H9 (cell line): ENCODE data around the gene SETD4. TPM values are rescaled to one million over a fixed set of nuclear protein-coding genes. Genes with fewer than 3 reads are reported as not detected.

Experiments used
- DNase-seq: peaks from one replicate; pipeline ENCODE4 v3.0.0-alpha.2; 2017
- H2AFZ ChIP-seq: one replicate; pipeline ENCODE4 v1.6.1; 2013; ENCODE audit warnings: mild to moderate bottlenecking, low read length, control low read depth, moderate library complexity
- H2AK5ac ChIP-seq: 2 replicates; pipeline ENCODE4 v1.6.1; 2013; ENCODE audit warnings: low read length, control low read depth, mixed read lengths; ENCODE audit not compliant: insufficient read length
- H2BK120ac ChIP-seq: one replicate; pipeline ENCODE4 v1.6.1; 2013; ENCODE audit warnings: low read depth, mild to moderate bottlenecking, low read length, control low read depth, inconsistent platforms; ENCODE audit not compliant: poor library complexity, severe bottlenecking
- H2BK12ac ChIP-seq: 2 replicates; pipeline ENCODE4 v1.6.1; 2013; ENCODE audit warnings: low read length, control low read depth, mixed read lengths, low read depth; ENCODE audit not compliant: insufficient read length
- H2BK15ac ChIP-seq: 2 replicates; pipeline ENCODE4 v1.6.1; 2013; ENCODE audit warnings: low read depth, low read length, control low read depth
- H2BK20ac ChIP-seq: one replicate; pipeline ENCODE4 v1.6.1; 2013; ENCODE audit warnings: low read depth, mild to moderate bottlenecking, low read length, control low read depth, inconsistent platforms; ENCODE audit not compliant: poor library complexity, severe bottlenecking
- H2BK5ac ChIP-seq: 2 replicates; pipeline ENCODE4 v1.6.1; 2013; ENCODE audit warnings: low read length, control low read depth, mixed read lengths; ENCODE audit not compliant: insufficient read length
- H3K14ac ChIP-seq: 2 replicates; pipeline ENCODE4 v1.6.1; 2013; ENCODE audit warnings: low read length, control low read depth; ENCODE audit not compliant: insufficient read depth
- H3K18ac ChIP-seq: 2 replicates; pipeline ENCODE4 v1.6.1; 2013; ENCODE audit warnings: low read depth, mild to moderate bottlenecking, mixed read lengths, low read length, control low read depth; ENCODE audit not compliant: insufficient read length
- H3K23ac ChIP-seq: 2 replicates; pipeline ENCODE4 v1.6.1; 2013; ENCODE audit warnings: low read length, control low read depth, mixed read lengths, low read depth; ENCODE audit not compliant: insufficient read length
- H3K23me2 ChIP-seq: 2 replicates; pipeline ENCODE4 v1.6.1; 2013; ENCODE audit warnings: low read depth, mild to moderate bottlenecking, mixed read lengths, low read length, control low read depth; ENCODE audit not compliant: insufficient read length, poor library complexity, severe bottlenecking
- H3K27ac ChIP-seq: 2 replicates; pipeline ENCODE4 v1.5.1; 2013; ENCODE audit warnings: low read length, control low read depth, mixed read lengths, low read depth; ENCODE audit not compliant: insufficient read length
- H3K27me3 ChIP-seq: 2 replicates; pipeline ENCODE4 v1.6.1; 2013; ENCODE audit warnings: low read length, control low read depth, inconsistent platforms; ENCODE audit not compliant: insufficient read depth
- H3K4ac ChIP-seq: 2 replicates; pipeline ENCODE4 v1.6.1; 2013; ENCODE audit warnings: low read depth, mild to moderate bottlenecking, control low read depth, inconsistent platforms, low read length, moderate library complexity
- H3K4me1 ChIP-seq: 2 replicates; pipeline ENCODE4 v1.6.1; 2013; ENCODE audit warnings: low read length, control low read depth, inconsistent platforms; ENCODE audit not compliant: insufficient read depth
- H3K4me2 ChIP-seq: 2 replicates; pipeline ENCODE4 v1.6.1; 2013; ENCODE audit warnings: low read length, control low read depth, mixed read lengths; ENCODE audit not compliant: insufficient read length, insufficient read depth
- H3K56ac ChIP-seq: 2 replicates; pipeline ENCODE4 v1.6.1; 2013; ENCODE audit warnings: low read depth, mild to moderate bottlenecking, mixed read lengths, low read length, control low read depth; ENCODE audit not compliant: insufficient read length
- H3K79me1 ChIP-seq: 2 replicates; pipeline ENCODE4 v1.6.1; 2013; ENCODE audit warnings: low read depth, mild to moderate bottlenecking, moderate library complexity, low read length, control low read depth, inconsistent platforms; ENCODE audit not compliant: insufficient read depth, poor library complexity, severe bottlenecking
- H3K79me2 ChIP-seq: 2 replicates; pipeline ENCODE4 v1.6.1; 2013; ENCODE audit warnings: low read length, control low read depth, inconsistent platforms; ENCODE audit not compliant: insufficient read depth
- H3K9ac ChIP-seq: 2 replicates; pipeline ENCODE4 v1.6.1; 2013; ENCODE audit warnings: low read length, control low read depth, mixed read lengths; ENCODE audit not compliant: insufficient read length; ENCODE audit errors: extremely low read depth
- H3K9me3 ChIP-seq: one replicate; pipeline ENCODE4 v1.6.1; 2013; ENCODE audit warnings: low read depth, low read length, inconsistent platforms; ENCODE audit not compliant: control insufficient read depth
- H3T11ph ChIP-seq: one replicate; pipeline ENCODE4 v1.6.1; 2013; ENCODE audit warnings: mild to moderate bottlenecking, low read length, control low read depth, inconsistent platforms
- H4K20me1 ChIP-seq: one replicate; pipeline ENCODE4 v1.6.1; 2013; ENCODE audit not compliant: control insufficient read depth, insufficient read length, insufficient read depth
- H4K5ac ChIP-seq: 2 replicates; pipeline ENCODE4 v1.6.1; 2013; ENCODE audit warnings: low read depth, mild to moderate bottlenecking, mixed read lengths, low read length, control low read depth; ENCODE audit not compliant: insufficient read length
- H4K8ac ChIP-seq: replicated peaks from 2 replicates; pipeline ENCODE4 v1.6.1; 2013; ENCODE audit warnings: low read length, control low read depth, mixed read lengths, low read depth; ENCODE audit not compliant: insufficient read length
- H4K91ac ChIP-seq: 2 replicates; pipeline ENCODE4 v1.6.1; 2013; ENCODE audit warnings: low read depth, mild to moderate bottlenecking, moderate library complexity, mixed read lengths, low read length, control low read depth; ENCODE audit not compliant: insufficient read length
- H3K27ac Mint-ChIP-seq, 3 experiments: 2 replicates in 2 of 3; 3 replicates in 1 of 3; pipeline ENCODE4 v1.8.0; 2020 to 2021; ENCODE audit warnings: mixed read lengths in 3 of 3, mild to moderate bottlenecking in 1 of 3, moderate library complexity in 1 of 3
- H3K27me3 Mint-ChIP-seq: 2 replicates; pipeline ENCODE4 v1.8.0; 2021; ENCODE audit warnings: low read depth, mild to moderate bottlenecking, moderate library complexity, mixed read lengths
- H3K36me3 Mint-ChIP-seq, 3 experiments: 2 replicates in 2 of 3; 3 replicates in 1 of 3; pipeline ENCODE4 v1.8.0; 2020 to 2021; ENCODE audit warnings: low read depth in 3 of 3, mixed read lengths in 3 of 3; ENCODE audit not compliant: insufficient read depth in 1 of 3
- H3K4me1 Mint-ChIP-seq, 2 experiments: 2 replicates each; pipeline ENCODE4 v1.8.0; 2020; ENCODE audit warnings: mixed read lengths in 2 of 2
- H3K4me3 Mint-ChIP-seq, 2 experiments: 2 replicates in 1 of 2; 3 replicates in 1 of 2; pipeline ENCODE4 v1.8.0; 2020 to 2021; ENCODE audit warnings: mild to moderate bottlenecking in 2 of 2, mixed read lengths in 2 of 2, moderate library complexity in 1 of 2
- H3K9me3 Mint-ChIP-seq, 2 experiments: 2 replicates in 1 of 2; 3 replicates in 1 of 2; pipeline ENCODE4 v1.8.0; 2020; ENCODE audit warnings: mild to moderate bottlenecking in 2 of 2, mixed read lengths in 2 of 2, moderate library complexity in 1 of 2
- CTCF ChIP-seq: fragments of 200-600 bp; sonication (generic); conservative IDR thresholded peaks from 3 replicates; pipeline ENCODE4 v1.8.0; 2021; ENCODE audit warnings: antibody characterized with exemption, mild to moderate bottlenecking
- WGBS: extraction: QIAGEN DNeasy Blood & Tissue Kit; methylation state at CpG from one replicate; pipeline ENCODE4 v1.1.7; 2013; ENCODE audit warnings: missing lambda C conversion rate, low lambda C conversion rate, mixed read lengths; ENCODE audit not compliant: insufficient read length; ENCODE audit errors: extremely low coverage; 5-methylcytosine and 5-hydroxymethylcytosine counted together
- total RNA-seq: library from RNA; stranded (reverse); gene quantifications from 2 replicates; pipeline ENCODE4 v1.2.1, GENCODE V29; 2021

Gene SETD4
- total RNA-seq, 1 experiment from 2014 or later = 52.5 TPM

GRCh38 chr21:36053715-36054062 is 6.6 kb downstream of the SETD4 start:
- H3K36me3 Mint-ChIP-seq = peaks cover 75 to 89% (median 85%) of the 10 kb centered on the region in 3 experiments; a peak in 6 of 7 replicates
- Histone ChIP-seq H2AFZ (no peak overlapping the region), H2BK15ac (no peak overlapping the region), H2BK20ac (no peak overlapping the region), H3K18ac (no peak overlapping the region), H3K9me3 (no peaks in the 10 kb centered on the region), H4K91ac (no peak overlapping the region), H3K23ac (no peak overlapping the region), H3K4ac (no peak overlapping the region), H4K5ac (no peak overlapping the region), H3K9ac (no peak overlapping the region), H2BK12ac (no peak overlapping the region), H2AK5ac (no peak overlapping the region), H3K56ac (no peak overlapping the region), H3K23me2 (no peaks in the 10 kb centered on the region), H4K20me1 (no peaks in the 10 kb centered on the region), H2BK120ac (no peak overlapping the region), H3K4me1 (no peaks in the 10 kb centered on the region), H3K27me3 (no peaks in the 10 kb centered on the region), H3K4me2 (no peak overlapping the region), H3T11ph (no peak overlapping the region), H4K8ac (no peak overlapping the region), H2BK5ac (no peak overlapping the region), H3K27ac (no peak overlapping the region), H3K79me2 (0 out of 2 replicates have a peak, but pooled peaks cover 2% of the 10 kb centered on the region), H3K79me1 (no peaks in the 10 kb centered on the region), H3K14ac (no peak overlapping the region)
- H3K27me3 Mint-ChIP-seq = no peaks in the 10 kb centered on the region
- peaks cover 9 to 12% of the 10 kb centered on the region in 2 experiments; a peak in 3 of 4 replicates for H3K4me1 Mint-ChIP-seq
- WGBS = no CpG with 5 or more reads among the region's 3 CpGs
- H3K9me3 Mint-ChIP-seq = no peaks in the 10 kb centered on the region
- H3K4me3 Mint-ChIP-seq = no peak overlapping the region
- no peak for TF ChIP-seq CTCF
- H3K27ac Mint-ChIP-seq = no peak overlapping the region; a peak in 1 of 7 replicates
- DNase-seq = no peak
